SU-DHL-6 (cell line): Measurements from ENCODE around the gene CPLX4.
"Not testable (repeated sequence)": the region's sequence is repeated elsewhere in the genome, so short reads cannot be mapped to it uniquely, and the experiment has no call there.

Experiments used
- CTCF ChIP-seq: fragments of 200-600 bp; sonication (generic); IDR thresholded peaks from one replicate; pipeline ENCODE4 v1.5.1; 2017; ENCODE audit warnings: antibody characterized with exemption, mild to moderate bottlenecking, low read length, moderate library complexity; ENCODE audit not compliant: insufficient read depth, poor library complexity, severe bottlenecking
- EZH2phosphoT487 ChIP-seq: fragments of 200-600 bp; sonication (generic), shearing (Covaris generic); conservative IDR thresholded peaks from 2 replicates; pipeline ENCODE4 v1.6.1; 2018; ENCODE audit warnings: mild to moderate bottlenecking, antibody characterized with exemption, low read length, moderate library complexity, mixed read lengths

DNA sequence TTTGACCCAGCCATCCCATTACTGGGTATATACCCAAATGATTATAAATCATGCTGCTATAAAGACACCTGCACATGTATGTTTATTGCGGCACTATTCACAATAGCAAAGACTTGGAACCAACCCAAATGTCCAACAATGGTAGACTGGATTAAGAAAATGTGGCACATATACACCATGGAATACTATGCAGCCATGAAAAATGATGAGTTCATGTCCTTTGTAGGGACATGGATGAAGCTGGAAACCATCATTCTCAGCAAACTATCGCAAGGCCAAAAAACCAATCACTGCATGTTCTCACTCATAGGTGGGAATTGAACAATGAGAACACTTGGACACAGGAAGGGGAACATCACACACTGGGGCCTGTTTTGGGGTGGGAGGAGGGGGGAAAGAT, 56.2 kb downstream of the CPLX4 start:
- not testable (repeated sequence) for TF ChIP-seq CTCF, EZH2phosphoT487
